Left hindlimb (tissue), 1 donor: Measurements from ENCODE around the gene CNPY1.

ENCODE experiments used
- DNase-seq: peaks from one replicate; pipeline ENCODE4 v3.0.0-alpha.2; 2018

The CNPY1 gene

DNA sequence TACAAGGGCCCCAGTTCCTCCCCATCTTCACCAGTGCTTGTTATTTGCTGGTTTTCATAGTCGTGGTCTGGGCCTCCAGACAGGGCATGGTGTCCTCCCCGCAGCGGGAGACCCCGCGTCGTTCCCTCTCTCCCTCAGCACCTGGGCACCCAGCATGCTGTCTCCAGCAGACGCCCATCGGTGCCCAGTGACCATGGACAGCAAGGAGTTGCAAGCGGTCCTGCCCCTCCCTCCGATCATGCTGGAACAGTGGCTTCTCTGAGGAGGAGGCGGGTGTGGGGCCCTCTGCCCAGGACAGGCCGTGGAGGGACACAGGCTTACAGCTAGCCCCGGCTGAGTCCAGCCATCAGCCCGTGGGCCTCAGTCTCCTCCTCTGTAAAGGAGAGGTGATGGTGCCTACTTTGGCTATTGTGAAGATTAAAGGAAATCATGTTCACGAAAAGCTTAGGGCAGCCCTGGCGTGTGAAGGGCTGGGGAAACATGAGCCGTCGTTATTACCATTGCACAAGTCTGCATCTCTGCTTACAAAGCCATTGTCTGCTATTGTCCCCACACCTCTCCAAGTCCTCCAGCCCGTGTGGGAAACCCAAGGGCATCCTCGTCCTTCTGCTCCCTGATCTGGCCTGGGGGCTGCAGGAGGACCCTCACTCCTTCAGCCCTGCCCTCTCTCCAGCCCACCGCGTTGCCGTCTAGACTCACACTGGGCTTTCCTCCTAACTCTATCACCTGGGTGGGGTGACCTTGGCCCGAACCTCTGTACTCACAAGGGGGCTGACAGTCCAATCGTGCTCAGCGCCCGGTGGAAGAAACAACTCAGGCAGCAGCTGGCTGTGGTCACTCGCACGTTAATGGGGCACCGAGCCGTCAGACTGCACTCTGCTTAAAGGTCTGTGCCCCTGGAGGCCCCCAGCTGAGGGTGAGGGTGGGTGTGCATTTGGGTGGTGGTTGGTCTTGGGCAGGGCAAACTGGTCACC is 58.6 kb downstream of the CNPY1 start:
- no peak for DNase-seq

DNA sequence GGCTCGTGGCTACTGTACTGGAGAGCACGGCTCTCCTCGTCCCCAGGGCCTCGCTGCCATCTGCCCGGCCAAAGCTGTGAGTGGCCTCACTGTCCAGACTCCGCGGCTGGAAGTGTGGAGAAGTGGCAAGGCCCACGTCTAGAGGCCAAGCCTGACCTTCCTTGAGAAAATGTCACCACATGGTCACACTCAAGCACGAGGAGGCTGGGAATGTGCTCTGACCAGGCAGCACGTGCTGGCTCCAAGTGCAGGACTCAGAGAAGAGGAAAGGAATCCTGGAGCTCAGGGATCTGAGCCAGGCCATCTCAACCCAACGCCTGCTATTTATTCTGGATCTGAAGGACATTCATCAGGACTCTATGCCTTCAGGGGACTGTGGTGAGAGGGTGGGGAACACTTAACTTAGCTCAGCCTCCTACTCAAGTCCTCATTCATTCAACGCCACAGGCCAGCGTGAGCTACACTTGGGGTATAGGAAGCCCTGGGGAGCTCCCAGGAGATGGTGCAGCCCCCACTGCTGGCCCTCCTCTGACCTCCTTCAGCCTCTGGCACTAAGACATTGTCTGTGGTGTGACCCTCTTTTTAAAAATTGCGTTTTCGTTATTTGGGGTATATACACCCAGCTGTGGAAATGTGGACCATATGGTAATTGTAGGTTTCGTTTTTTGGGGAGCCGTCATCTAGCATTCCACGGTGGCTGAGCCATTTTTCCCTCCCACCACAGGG is 59.4 kb downstream of the CNPY1 start:
- no peak for DNase-seq

DNA sequence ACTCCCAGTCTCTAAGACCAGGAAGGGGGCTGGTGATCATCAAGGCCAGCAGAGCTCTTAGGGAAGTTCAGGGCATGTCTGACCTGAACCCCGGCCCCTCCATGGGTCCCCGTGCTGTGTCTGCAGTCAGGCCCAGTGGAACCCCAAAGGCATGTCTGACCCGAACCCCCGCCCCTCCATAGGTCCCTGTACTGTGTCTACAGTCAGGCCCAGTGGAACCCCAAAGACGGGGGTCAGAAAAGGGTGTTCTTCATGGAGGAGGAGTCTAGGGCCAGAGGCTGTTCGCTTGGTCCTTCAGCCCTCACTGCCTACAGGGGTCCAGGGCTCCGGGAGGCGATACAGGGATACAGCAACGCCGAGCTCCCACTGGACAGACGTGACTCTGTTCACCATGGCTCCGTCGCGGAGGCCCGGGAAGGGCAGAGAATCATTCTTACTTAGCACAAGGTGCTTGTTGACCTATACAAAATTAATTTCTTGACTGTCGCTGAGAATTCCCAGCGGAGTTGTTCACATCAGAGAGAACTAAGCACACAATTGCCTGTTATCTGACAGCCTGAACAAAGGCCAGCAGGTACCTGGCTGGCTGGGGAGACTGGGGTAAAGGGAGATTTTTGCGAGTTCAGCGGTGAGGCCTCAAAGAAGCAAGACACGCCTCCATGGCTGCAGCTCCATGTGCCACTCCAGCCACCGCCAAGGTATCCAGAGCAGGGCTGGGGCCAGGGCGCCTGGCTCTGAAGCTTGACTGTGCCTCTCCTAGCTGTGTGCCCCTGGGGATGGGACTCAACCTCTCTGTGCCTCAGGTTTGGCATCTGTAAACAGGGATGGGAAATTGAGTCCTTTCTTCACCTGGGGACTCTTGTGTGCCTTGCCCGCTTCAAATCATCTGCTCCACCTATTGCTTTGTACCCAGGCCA is 61.6 kb downstream of the CNPY1 start:
- DNase-seq: no peak

DNA sequence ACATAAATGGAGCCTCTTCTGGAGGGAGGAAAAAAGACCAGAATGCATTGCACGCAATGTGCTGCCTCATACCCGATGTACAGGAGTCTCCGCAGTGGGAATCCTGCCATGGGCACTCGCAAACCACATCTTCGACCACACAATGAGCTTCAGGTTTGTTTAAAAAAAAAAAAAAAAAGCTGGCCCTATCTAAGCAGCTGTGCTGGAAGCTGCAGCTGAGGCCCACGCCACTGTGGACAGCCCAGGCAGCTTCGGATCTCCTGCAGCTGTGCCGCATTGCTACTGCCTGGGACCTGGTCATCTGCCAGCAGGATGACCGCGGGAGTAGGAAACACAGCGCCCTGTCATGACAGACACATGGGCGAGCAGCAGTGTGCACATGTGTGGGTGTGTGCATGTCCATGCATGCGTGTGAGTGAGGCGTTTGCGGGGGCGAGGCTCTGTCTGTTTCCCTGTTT is 62.5 kb downstream of the CNPY1 start:
- DNase-seq: no peak

- DNase-seq: no peak
These were observed 63.1 kb downstream of the CNPY1 start for GRCh38 chr7:155483245-155483644.

GRCh38 chr7:155482511-155483183 is 63.7 kb downstream of the CNPY1 start:
- DNase-seq: no peak

DNA sequence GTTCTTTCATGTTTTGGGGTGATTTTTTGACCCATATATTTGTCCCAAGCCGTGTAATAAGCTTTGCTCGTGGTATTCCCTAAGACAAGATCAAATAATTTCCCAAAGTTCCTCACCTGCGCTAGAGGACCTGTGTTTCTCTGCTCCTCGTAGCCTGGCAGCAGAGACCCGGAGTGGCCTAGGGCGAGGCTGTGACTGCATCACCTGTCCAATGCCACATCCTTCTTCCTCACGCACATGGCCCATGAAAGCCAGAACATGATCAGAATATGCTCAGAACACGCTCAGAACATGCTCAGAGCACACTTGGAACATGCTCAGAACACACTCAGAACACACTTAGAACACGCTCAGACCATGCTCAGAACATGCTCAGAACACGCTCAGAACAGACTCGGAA is 64.6 kb downstream of the CNPY1 start:
- no peak for DNase-seq

GRCh38 chr7:155477476-155477875 is 68.9 kb downstream of the CNPY1 start:
- no peak for DNase-seq

DNA sequence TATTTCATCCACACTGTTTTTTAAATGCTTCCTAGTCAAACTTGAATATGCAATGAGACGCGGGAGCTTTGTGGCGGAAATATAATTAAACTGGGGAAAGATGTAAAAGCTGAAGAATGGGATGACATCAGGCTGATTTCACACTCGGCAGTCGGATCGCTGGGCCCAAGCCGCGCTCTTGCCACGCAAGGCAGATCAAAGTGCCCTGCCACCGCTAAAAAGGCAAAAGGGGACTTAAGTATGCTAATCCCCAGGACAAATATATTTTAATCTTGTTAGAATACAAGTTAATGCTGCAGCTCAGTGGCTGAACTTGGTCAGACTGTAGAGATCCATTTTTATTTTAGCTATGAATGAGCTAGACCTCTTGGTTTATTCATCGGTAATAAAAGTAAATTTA is 74.6 kb downstream of the CNPY1 start:
- DNase-seq: no peak

GRCh38 chr7:155470686-155471638 is 75.4 kb downstream of the CNPY1 start:
- no peak for DNase-seq

DNA sequence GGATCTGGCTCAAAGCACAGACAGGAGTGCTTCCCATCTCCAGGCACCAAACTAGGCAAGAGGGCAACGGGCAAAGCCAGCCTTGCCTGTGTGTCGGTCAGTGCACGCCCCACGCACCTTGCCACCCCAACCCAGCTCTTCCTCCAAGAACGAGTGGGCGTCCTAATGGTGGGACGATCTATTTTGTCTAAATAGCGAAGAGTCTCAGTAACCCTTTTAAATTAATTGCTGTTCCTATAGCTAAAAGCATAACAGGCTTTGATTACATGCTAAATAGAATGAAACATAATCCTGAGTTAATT is 76.2 kb downstream of the CNPY1 start:
- no peak for DNase-seq

GRCh38 chr7:155469311-155470185 is 76.8 kb downstream of the CNPY1 start:
- no peak for DNase-seq

- DNase-seq: no peak
These were observed 77.6 kb downstream of the CNPY1 start for GRCh38 chr7:155468785-155469148.

- no peak for DNase-seq
These were observed 78.2 kb downstream of the CNPY1 start for GRCh38 chr7:155467846-155468784.

DNA sequence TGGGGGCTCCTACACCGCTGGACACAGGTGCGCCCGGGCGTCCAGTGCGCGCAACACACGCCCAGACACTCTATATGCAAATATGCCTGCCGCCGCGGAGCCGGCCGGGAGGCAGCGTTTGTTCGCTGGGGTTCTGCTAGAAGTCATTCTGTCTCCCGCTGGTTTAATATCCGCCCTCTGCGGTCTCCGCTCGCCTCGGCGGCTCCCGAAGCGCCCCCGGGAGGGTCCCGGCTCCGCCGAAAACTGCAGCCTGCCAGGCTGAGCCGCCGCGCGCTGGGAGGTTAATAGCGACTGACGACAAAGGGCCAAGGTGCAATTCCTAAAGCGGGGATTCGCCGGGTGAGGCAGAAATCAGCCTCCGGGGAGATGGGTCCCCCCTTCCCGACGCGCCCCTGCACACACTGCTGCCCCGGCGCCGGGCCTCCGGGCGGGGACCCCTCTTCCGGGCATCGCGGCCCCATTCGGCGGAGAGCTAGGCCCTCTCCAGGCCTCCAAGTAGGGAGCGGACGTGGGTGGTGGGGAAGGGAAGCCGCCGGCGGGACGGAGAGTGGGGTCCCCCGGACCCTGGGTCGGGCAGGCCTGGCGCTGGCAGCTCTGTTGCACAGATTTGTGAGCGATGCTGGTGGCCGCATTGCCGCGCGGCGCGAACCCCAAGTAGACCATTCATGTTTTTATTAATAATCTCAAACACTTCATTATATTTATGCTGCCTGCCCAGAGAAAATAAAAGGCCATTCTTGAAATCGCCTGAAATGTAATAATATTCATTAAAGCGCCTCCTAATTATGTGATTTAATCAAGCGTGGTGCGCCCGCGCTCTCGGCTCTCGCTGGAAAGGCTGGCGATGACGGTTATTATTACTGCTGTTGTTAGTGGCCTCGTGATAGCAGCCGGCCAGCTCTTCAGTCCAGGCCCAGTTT is 79.3 kb downstream of the CNPY1 start:
- no peak for DNase-seq

- DNase-seq: no peak
These were observed 80.1 kb downstream of the CNPY1 start for GRCh38 chr7:155466142-155466813.

- no peak for DNase-seq
These were observed 80.6 kb downstream of the CNPY1 start for GRCh38 chr7:155465761-155466141.
